DOHH2 (cell line): ENCODE measurements around the gene ACSL5.

Source experiments
- EZH2phosphoT487 ChIP-seq: fragments of 200-600 bp; sonication (generic); IDR thresholded peaks from 2 replicates; pipeline ENCODE4 v1.6.1; 2017; ENCODE audit warnings: borderline replicate concordance, mild to moderate bottlenecking, antibody characterized with exemption, low read length, moderate library complexity, mixed read lengths
- TF ChIP-seq, protein P1 (sequence below): fragments of 200-600 bp; sonication (generic); IDR thresholded peaks from one replicate; pipeline ENCODE4 v1.5.1; 2014; ENCODE audit warnings: antibody characterized with exemption, mild to moderate bottlenecking, low read depth, low read length; ENCODE audit not compliant: poor library complexity, severe bottlenecking

DNA sequence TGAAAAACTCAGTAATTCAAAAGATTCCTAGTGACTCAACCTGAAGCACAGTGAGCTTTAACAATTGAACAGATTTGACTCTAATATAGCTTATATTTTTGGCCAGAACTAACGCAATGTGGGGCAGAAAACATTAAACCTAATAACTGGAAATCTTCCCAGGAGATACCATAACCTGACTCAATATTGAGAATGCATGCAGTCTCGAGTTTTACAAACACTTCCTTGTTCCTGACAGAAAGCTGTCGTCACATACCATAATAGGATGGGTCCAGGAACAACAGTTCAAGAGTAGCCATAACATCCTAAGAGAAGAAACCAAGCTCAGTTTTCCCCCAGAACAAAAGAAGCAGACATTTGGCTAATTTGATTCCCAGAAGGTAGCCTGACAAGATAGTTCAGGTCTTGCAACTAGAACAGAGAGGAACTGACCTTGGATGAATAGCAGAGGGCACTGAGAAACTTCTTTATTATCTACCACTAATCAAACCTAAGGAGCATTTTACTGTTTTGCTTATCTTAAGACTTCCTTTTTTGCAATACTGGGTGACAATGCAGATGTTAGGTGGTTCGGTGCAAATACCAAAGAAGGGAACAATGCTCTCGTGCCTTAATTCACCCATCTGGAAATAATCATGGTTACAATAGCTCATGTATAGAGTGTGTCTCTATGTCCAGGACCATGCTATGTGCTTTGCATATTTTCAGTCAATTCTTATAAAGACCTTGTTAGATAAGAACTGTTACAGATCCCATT is 38.6 kb upstream of the ACSL5 start:
- TF ChIP-seq, protein P1, sequence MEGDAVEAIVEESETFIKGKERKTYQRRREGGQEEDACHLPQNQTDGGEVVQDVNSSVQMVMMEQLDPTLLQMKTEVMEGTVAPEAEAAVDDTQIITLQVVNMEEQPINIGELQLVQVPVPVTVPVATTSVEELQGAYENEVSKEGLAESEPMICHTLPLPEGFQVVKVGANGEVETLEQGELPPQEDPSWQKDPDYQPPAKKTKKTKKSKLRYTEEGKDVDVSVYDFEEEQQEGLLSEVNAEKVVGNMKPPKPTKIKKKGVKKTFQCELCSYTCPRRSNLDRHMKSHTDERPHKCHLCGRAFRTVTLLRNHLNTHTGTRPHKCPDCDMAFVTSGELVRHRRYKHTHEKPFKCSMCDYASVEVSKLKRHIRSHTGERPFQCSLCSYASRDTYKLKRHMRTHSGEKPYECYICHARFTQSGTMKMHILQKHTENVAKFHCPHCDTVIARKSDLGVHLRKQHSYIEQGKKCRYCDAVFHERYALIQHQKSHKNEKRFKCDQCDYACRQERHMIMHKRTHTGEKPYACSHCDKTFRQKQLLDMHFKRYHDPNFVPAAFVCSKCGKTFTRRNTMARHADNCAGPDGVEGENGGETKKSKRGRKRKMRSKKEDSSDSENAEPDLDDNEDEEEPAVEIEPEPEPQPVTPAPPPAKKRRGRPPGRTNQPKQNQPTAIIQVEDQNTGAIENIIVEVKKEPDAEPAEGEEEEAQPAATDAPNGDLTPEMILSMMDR: no peak
- no peak for TF ChIP-seq EZH2phosphoT487
